ENCODE data around the gene CSNK1E. TPM values are rescaled to one million over a fixed set of nuclear protein-coding genes. Genes with fewer than 3 reads are reported as not detected.
A peak's percentile ranks its signal among the peaks of the same experiment; 100 is the strongest.

The CSNK1E gene
- total and polyA plus RNA-seq, 2 of the 4 experiments (the other 2 are of a cell fraction) = 116 to 276 TPM

- Histone ChIP-seq H3K14ac (replicated peaks; ENCODE audit: low read depth, low read length) (no peak overlapping the region), H3K18ac (ENCODE audit: low read depth, low read length) (no peak overlapping the region), H3K79me1 (ENCODE audit: low read depth in 1 of 2, low read length in 2 of 2) (peaks cover 26 to 80% of the 10 kb centered on the region in 2 experiments), H3K4me2 (ENCODE audit: low read depth, low read length) (no peak overlapping the region), H3K9me3 (ENCODE audit: control insufficient read depth, insufficient read depth, low read length) (no peaks in the 10 kb centered on the region), H4K5ac (ENCODE audit: low read depth, low read length) (no peak overlapping the region), H3K36me3 (ENCODE audit: control insufficient read depth, insufficient read depth, low read length) (no peaks in the 10 kb centered on the region), H4K20me1 (ENCODE audit: insufficient read depth, low read length) (peaks cover 70% of the 10 kb centered on the region), H3K9ac (ENCODE audit: low read depth, low read length) (no peak overlapping the region), H3K4me1 (ENCODE audit: control insufficient read depth, insufficient read depth, low read length) (peaks cover 23% of the 10 kb centered on the region), H2BK5ac (ENCODE audit: low read depth, low read length, poor library complexity, severe bottlenecking) (no peak overlapping the region), H2BK15ac (ENCODE audit: low read depth, low read length) (no peak overlapping the region), H2BK120ac (ENCODE audit: low read depth, low read length) (no peak overlapping the region), H2AK9ac (replicated peaks; ENCODE audit: low read depth, low read length, poor library complexity) (no peak overlapping the region), H3K27me3 (ENCODE audit: control insufficient read depth, insufficient read depth, low read length) (no peaks in the 10 kb centered on the region), H2AFZ (replicated peaks; ENCODE audit: low read length, poor library complexity) (no peak overlapping the region), H2BK20ac (ENCODE audit: low read depth, low read length) (no peak overlapping the region), H3K23ac (ENCODE audit: low read depth, low read length) (peak overlapping the region; percentile 58; the same call in 1 of the 2 replicates), H3K4ac (ENCODE audit: low read depth, low read length) (no peak overlapping the region), H2AK5ac (ENCODE audit: low read depth, low read length) (no peak overlapping the region), H3K27ac (ENCODE audit: insufficient read depth, low read length) (no peak overlapping the region), H3K56ac (ENCODE audit: extremely low read depth, insufficient read depth, low read length) (no peak overlapping the region), H4K8ac (ENCODE audit: low read depth in 2 of 2, low read length in 2 of 2) (no peak overlapping the region), H4K91ac (ENCODE audit: insufficient read depth, low read depth, low read length) (no peak overlapping the region), H3K4me3 (ENCODE audit: insufficient read depth, low read depth, low read length) (no peak overlapping the region), H3K9me1 (ENCODE audit: insufficient read depth, low read length) (peaks cover 34% of the 10 kb centered on the region)
- BruUV-seq (replicated peaks) = no TSS peak
- no peak for DNase-seq
- in situ Hi-C loops (cut with MboI; ENCODE audit: low sequenced_read_pairs) = no loop called here
- TF ChIP-seq MAZ (IDR thresholded peaks at IDR 0.05; ENCODE audit: borderline replicate concordance, low read depth, low read length) = no peak
- no peak for TF ChIP-seq SMC3 (IDR thresholded peaks at IDR 0.05; ENCODE audit: low read depth, low read length)
- no peak for TF ChIP-seq CTCF (conservative IDR thresholded peaks at IDR 0.05; ENCODE audit: low read depth, low read length)
- TF ChIP-seq MXI1 (IDR thresholded peaks at IDR 0.05; ENCODE audit: borderline replicate concordance, low read depth, low read length) = no peak
- no peak for TF ChIP-seq RAD21 (IDR thresholded peaks at IDR 0.05; ENCODE audit: low read length)
- no peak for TF ChIP-seq CEBPB (IDR thresholded peaks at IDR 0.05; ENCODE audit: low read depth, low read length)
- no peak for TF ChIP-seq NFE2L2 (IDR thresholded peaks at IDR 0.05; ENCODE audit: low read depth, low read length)
- no peak for TF ChIP-seq POLR2A (IDR thresholded peaks at IDR 0.05; ENCODE audit: low read depth, low read length)
- no peak for TF ChIP-seq BHLHE40 (IDR thresholded peaks at IDR 0.05; ENCODE audit: low read depth, low read length)
- no peak for TF ChIP-seq MAFK (IDR thresholded peaks at IDR 0.05; ENCODE audit: low read depth, low read length)
- TF ChIP-seq RCOR1 (IDR thresholded peaks at IDR 0.05; ENCODE audit: insufficient replicate concordance, low read length) = no peak
- no peak for TF ChIP-seq RFX5 (IDR thresholded peaks at IDR 0.05; ENCODE audit: low read depth, low read length)
- TF ChIP-seq, protein P1, sequence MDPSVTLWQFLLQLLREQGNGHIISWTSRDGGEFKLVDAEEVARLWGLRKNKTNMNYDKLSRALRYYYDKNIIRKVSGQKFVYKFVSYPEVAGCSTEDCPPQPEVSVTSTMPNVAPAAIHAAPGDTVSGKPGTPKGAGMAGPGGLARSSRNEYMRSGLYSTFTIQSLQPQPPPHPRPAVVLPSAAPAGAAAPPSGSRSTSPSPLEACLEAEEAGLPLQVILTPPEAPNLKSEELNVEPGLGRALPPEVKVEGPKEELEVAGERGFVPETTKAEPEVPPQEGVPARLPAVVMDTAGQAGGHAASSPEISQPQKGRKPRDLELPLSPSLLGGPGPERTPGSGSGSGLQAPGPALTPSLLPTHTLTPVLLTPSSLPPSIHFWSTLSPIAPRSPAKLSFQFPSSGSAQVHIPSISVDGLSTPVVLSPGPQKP (IDR thresholded peaks at IDR 0.05; ENCODE audit: borderline replicate concordance, low read depth, low read length) = no peak
- no peak for TF ChIP-seq CHD1 (IDR thresholded peaks at IDR 0.05; ENCODE audit: low read depth, low read length)
- TF ChIP-seq USF2 (IDR thresholded peaks at IDR 0.05; ENCODE audit: low read depth, low read length) = no peak
- no peak for TF ChIP-seq FOS (IDR thresholded peaks at IDR 0.05; ENCODE audit: low read depth, low read length)
- no CpG with 5 or more reads among the region's 2 CpGs for WGBS, 2 experiments (ENCODE audit: extremely low coverage in 2 of 2, insufficient read length in 1 of 2)
- dilution Hi-C loops (cut with HindIII; ENCODE audit: low sequenced_read_pairs, unreplicated experiment) = no loop called here
- no peak for ATAC-seq (ENCODE audit: low read depth)
- intact Hi-C loops (cut with micrococcal nuclease) = no loop called here
- ChIA-PET CTCF (no interaction called here), POLR2A (ENCODE audit: unreplicated experiment) (no interaction called here)
These were observed 61.5 kb downstream of the CSNK1E start for GRCh38 chr22:38255697-38256096.

All from IMR-90 (cell line).